ENCODE results near the gene ATP8B1. TPM values are rescaled to one million over a fixed set of nuclear protein-coding genes. Genes with fewer than 3 reads are reported as not detected.

ATP8B1 gene
- total RNA-seq, 1 experiment from 2014 or later, result 15.9 TPM

DNA sequence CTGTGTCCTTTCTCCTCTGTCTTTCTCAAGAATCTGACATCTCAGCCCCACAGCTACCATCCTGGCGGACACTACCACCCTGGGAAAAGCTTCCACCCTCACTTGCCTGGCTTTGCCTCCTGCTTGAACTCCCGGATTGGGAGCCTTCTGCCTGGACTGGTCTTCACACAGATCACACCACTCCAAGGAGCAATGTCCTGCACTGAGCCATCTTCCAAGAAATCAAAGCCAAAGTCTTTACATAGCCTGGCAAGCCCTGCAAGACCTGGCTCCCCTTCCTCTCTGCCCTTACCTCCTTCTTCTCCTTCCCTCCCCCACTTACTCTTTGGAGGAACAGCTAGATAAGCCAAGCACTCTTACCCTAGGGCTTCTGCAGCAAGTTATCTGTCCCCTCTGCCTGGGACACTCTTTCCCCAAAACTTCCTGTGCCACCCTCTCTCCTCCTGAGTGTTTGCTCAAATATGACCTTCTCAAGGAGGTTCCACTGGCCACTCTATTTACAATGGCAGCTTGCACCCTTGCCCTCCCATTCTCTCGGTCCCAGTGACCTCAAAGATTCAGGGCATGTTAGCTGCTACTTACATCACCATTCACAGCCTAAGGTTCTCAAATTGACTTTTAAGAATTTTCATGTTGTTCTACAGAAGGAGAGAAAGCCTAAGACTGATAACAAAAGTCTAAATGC lies 9.7 kb downstream of the ATP8B1 start:
- H3K9me2 ChIP-seq (ENCODE audit: insufficient read depth), result no peaks in the 10 kb centered on the region
- TF ChIP-seq ZNF274 (IDR thresholded peaks at IDR 0.05; ENCODE audit: low read depth, low read length) (no peak), RAD21 (IDR thresholded peaks at IDR 0.05; ENCODE audit: low read depth) (no peak), POLR2AphosphoS5 (IDR thresholded peaks at IDR 0.05; ENCODE audit: low read depth, low read length) (no peak), ZFX (IDR thresholded peaks at IDR 0.05) (no peak), POLR2A (IDR thresholded peaks at IDR 0.05; ENCODE audit: borderline replicate concordance, extremely low read depth, insufficient read depth, insufficient read length) (no peak), SRF (IDR thresholded peaks at IDR 0.05; ENCODE audit: low read depth) (no peak), CTCF (IDR thresholded peaks at IDR 0.05 in 2 of 3, conservative IDR thresholded peaks at IDR 0.05 in 1 of 3; ENCODE audit: borderline replicate concordance in 1 of 3, insufficient read depth in 1 of 3, low read depth in 2 of 3, low read length in 2 of 3) (no peak), JUND (IDR thresholded peaks at IDR 0.05) (no peak), EZH2 (IDR thresholded peaks at IDR 0.05) (no peak), TCF7L2 (IDR thresholded peaks at IDR 0.05; ENCODE audit: borderline replicate concordance, extremely low read depth, insufficient read depth, insufficient read length) (no peak), EGR1 (IDR thresholded peaks at IDR 0.05; ENCODE audit: low read depth) (no peak), YY1 (IDR thresholded peaks at IDR 0.05; ENCODE audit: extremely low read depth, insufficient replicate concordance, low read depth, low read length) (no peak), CBX3 (IDR thresholded peaks at IDR 0.05; ENCODE audit: low read depth) (no peak), CEBPB (IDR thresholded peaks at IDR 0.05; ENCODE audit: low read depth) (no peak)
- TF ChIP-seq, protein P1, sequence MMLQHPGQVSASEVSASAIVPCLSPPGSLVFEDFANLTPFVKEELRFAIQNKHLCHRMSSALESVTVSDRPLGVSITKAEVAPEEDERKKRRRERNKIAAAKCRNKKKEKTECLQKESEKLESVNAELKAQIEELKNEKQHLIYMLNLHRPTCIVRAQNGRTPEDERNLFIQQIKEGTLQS (IDR thresholded peaks at IDR 0.05), result no peak
- TF ChIP-seq, protein P2, sequence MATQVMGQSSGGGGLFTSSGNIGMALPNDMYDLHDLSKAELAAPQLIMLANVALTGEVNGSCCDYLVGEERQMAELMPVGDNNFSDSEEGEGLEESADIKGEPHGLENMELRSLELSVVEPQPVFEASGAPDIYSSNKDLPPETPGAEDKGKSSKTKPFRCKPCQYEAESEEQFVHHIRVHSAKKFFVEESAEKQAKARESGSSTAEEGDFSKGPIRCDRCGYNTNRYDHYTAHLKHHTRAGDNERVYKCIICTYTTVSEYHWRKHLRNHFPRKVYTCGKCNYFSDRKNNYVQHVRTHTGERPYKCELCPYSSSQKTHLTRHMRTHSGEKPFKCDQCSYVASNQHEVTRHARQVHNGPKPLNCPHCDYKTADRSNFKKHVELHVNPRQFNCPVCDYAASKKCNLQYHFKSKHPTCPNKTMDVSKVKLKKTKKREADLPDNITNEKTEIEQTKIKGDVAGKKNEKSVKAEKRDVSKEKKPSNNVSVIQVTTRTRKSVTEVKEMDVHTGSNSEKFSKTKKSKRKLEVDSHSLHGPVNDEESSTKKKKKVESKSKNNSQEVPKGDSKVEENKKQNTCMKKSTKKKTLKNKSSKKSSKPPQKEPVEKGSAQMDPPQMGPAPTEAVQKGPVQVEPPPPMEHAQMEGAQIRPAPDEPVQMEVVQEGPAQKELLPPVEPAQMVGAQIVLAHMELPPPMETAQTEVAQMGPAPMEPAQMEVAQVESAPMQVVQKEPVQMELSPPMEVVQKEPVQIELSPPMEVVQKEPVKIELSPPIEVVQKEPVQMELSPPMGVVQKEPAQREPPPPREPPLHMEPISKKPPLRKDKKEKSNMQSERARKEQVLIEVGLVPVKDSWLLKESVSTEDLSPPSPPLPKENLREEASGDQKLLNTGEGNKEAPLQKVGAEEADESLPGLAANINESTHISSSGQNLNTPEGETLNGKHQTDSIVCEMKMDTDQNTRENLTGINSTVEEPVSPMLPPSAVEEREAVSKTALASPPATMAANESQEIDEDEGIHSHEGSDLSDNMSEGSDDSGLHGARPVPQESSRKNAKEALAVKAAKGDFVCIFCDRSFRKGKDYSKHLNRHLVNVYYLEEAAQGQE (IDR thresholded peaks at IDR 0.05; ENCODE audit: low read depth), result no peak
- BruUV-seq (replicated peaks), result no TSS peak
- H3K9ac ChIP-seq (ENCODE audit: low read length), result no peak overlapping the region
- peaks cover 31 to 50% of the 10 kb centered on the region in 2 experiments for H3K4me1 ChIP-seq (ENCODE audit: control insufficient read depth in 1 of 2, insufficient read depth in 2 of 2, low read length in 2 of 2)
- CTCF ChIA-PET, result no interaction called here
- POLR2A ChIA-PET, result no interaction called here
- intact Hi-C loops (cut with micrococcal nuclease), result no loop called here
- no peak for DNase-seq (ENCODE audit: low read depth, low spot score)
- no peaks in the 10 kb centered on the region for H3K9me3 ChIP-seq (ENCODE audit: control insufficient read depth in 1 of 2, insufficient read depth in 1 of 2, low read depth in 1 of 2, low read length in 2 of 2)
- ATAC-seq, result no peak
- H3K4me2 ChIP-seq (ENCODE audit: low read length), result no peak overlapping the region
- no peaks in the 10 kb centered on the region for H3K36me3 ChIP-seq (ENCODE audit: control insufficient read depth in 1 of 2, insufficient read depth in 2 of 2, low read length in 2 of 2)
- no peak overlapping the region for H3K4me3 ChIP-seq (replicated peaks in 1 of 2; ENCODE audit: low read depth in 1 of 2, low read length in 2 of 2)
- H2AFZ ChIP-seq (ENCODE audit: low read depth, low read length, poor library complexity, severe bottlenecking), result no peak overlapping the region
- no peak overlapping the region for H3K27ac ChIP-seq (ENCODE audit: low read depth, low read length)
- H3K79me2 ChIP-seq (ENCODE audit: insufficient read depth, low read length), result peaks cover 41% of the 10 kb centered on the region
- RAD21 ChIA-PET (ENCODE audit: low non-redundant PET in 1 of 2, low total read pairs in 2 of 2, uncharacterized antibody in 2 of 2, unreplicated experiment in 2 of 2), result no interaction called here
- H3K27me3 ChIP-seq (ENCODE audit: insufficient read depth, low read length), result no peaks in the 10 kb centered on the region
- no peaks in the 10 kb centered on the region for H4K20me1 ChIP-seq (ENCODE audit: insufficient read depth)

All from HCT116 (cell line).